GM18520 (cell line): ENCODE results near the gene MDFI.

Experiments
- ATAC-seq: cut with Tn5 transposase; IDR thresholded peaks from one replicate; pipeline ENCODE4 v1.9.1; 2021; ENCODE audit not compliant: unreplicated experiment

MDFI gene

GRCh38 chr6:41702089-41702745 lies 63.9 kb downstream of the MDFI start:
- no peak for ATAC-seq

- no peak for ATAC-seq
Observed at GRCh38 chr6:41702771-41703494, 64.7 kb downstream of the MDFI start.
